Measurements from ENCODE around the gene CFD. TPM values are rescaled to one million over a fixed set of nuclear protein-coding genes. Genes with fewer than 3 reads are reported as not detected.

Gene CFD
- total and polyA plus RNA-seq, 2 donors: 6.3 to 40.0 TPM

DNA sequence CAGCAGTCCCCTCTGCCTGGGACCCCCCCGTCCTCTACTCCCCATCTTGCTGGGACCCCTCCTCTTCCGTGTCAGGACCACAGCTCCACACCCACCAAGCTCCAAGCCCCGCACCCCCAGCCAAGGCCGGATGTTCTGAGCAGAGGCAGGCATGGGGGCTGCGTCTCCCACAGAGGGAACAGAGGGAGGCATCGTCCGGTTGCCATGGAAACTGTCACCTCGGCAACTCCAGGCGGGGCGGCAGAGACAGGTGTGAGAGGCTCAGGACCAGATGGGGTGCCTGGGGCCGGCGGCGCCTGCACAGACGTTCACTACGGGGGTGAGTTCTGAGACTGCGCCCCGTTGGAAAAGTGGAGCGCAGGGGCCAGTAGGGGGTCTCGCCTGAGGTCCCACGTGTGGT lies 39.2 kb downstream of the CFD start:
- 87% methylated on average over 20 of the region's 20 CpGs for WGBS
- no peaks in the 10 kb centered on the region for H3K9me3 ChIP-seq (ENCODE audit: control insufficient read depth in 2 of 2, insufficient read depth in 1 of 2, low read length in 1 of 2)
- H3K27me3 ChIP-seq (ENCODE audit: control insufficient read depth in 2 of 2, insufficient read depth in 1 of 2, low read length in 1 of 2): no peaks in the 10 kb centered on the region
- peak overlapping the region in 1 of 2 donors; percentile 65 for H3K27ac ChIP-seq (ENCODE audit: low read depth in 1 of 2, low read length in 1 of 2)
- H3K36me3 ChIP-seq (ENCODE audit: control insufficient read depth in 2 of 2, insufficient read depth in 2 of 2, low read length in 1 of 2): peaks cover 42% of the 10 kb centered on the region in 2 donors
- peak in 4 of 9 donors; percentile 51 to 87 (median 78) for DNase-seq (ENCODE audit: low read depth in 6 of 9, low spot score in 9 of 9)
- H3K4me3 ChIP-seq (ENCODE audit: low read length in 2 of 2): no peak overlapping the region
- H3K4me1 ChIP-seq (ENCODE audit: control insufficient read depth in 2 of 2, insufficient read depth in 2 of 2, low read length in 2 of 2): peaks cover 0 to 20% of the 10 kb centered on the region in 2 donors

DNA sequence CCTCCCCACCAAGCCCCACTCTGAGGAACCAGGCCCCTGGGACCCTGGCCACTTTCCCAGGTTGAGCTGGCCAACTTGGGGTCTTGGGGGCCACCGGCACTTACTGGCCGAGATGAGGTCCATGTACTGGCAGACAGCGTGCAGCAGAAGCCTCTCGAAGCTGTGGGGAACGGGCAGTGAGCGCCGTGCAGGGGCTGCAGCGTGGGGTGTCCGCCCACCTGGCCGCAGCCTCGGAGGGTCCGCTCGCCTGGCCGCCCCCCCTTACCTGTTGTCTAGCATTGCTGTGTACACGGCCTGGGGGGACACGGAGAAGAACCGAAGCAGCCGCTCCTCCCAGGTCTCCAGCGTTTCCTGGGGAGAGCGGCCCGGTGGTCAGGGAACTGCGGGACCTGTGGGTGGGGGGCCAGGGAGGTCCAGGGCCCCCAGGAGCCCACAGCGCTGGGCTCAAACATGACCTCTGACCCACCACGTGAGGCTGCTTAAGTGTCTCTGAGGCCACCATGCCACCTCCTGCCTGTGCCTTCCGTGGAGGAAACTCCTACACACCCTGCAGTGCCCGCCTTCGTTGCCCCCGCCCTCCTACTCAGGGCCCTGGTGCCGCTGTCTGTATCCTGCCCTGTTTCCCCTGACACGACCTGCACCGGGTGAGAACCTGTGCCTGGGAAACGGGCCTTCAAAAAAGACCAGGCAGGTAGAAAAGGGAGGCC lies 40.0 kb downstream of the CFD start:
- 96% methylated on average over 32 of the region's 32 CpGs for WGBS
- Histone ChIP-seq H3K27ac (ENCODE audit: low read depth in 1 of 2, low read length in 1 of 2) (peak overlapping the region in 1 of 2 donors; percentile 65), H3K4me1 (ENCODE audit: control insufficient read depth in 2 of 2, insufficient read depth in 2 of 2, low read length in 2 of 2) (peaks cover 0 to 18% of the 10 kb centered on the region in 2 donors), H3K4me3 (ENCODE audit: low read length in 2 of 2) (no peak overlapping the region), H3K27me3 (ENCODE audit: control insufficient read depth in 2 of 2, insufficient read depth in 1 of 2, low read length in 1 of 2) (no peaks in the 10 kb centered on the region), H3K36me3 (ENCODE audit: control insufficient read depth in 2 of 2, insufficient read depth in 2 of 2, low read length in 1 of 2) (peaks cover 42% of the 10 kb centered on the region in 2 donors), H3K9me3 (ENCODE audit: control insufficient read depth in 2 of 2, insufficient read depth in 1 of 2, low read length in 1 of 2) (no peaks in the 10 kb centered on the region)
- DNase-seq (ENCODE audit: low read depth in 6 of 9, low spot score in 9 of 9): no peak

DNA sequence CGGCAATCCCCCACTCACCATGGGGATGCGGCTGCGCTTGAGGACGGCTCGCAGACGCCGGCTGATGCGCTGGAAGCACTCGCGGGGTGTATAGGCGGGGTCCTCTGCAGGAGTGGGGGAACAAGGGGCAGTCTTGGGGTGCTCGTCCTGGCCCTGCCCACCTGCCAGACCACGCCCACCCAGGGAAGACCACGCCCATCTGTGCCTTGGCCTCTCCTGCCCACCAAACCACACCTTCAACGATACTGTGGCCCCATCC lies 40.5 kb downstream of the CFD start:
- 97% methylated on average over 15 of the region's 15 CpGs for WGBS
- Histone ChIP-seq H3K27ac (ENCODE audit: low read depth in 1 of 2, low read length in 1 of 2) (no peak overlapping the region), H3K36me3 (ENCODE audit: control insufficient read depth in 2 of 2, insufficient read depth in 2 of 2, low read length in 1 of 2) (peaks cover 42% of the 10 kb centered on the region in 2 donors), H3K4me1 (ENCODE audit: control insufficient read depth in 2 of 2, insufficient read depth in 2 of 2, low read length in 2 of 2) (peaks cover 0 to 18% of the 10 kb centered on the region in 2 donors), H3K27me3 (ENCODE audit: control insufficient read depth in 2 of 2, insufficient read depth in 1 of 2, low read length in 1 of 2) (no peaks in the 10 kb centered on the region), H3K4me3 (ENCODE audit: low read length in 2 of 2) (no peak overlapping the region), H3K9me3 (ENCODE audit: control insufficient read depth in 2 of 2, insufficient read depth in 1 of 2, low read length in 1 of 2) (no peaks in the 10 kb centered on the region)
- no peak for DNase-seq (ENCODE audit: low read depth in 6 of 9, low spot score in 9 of 9)

DNA sequence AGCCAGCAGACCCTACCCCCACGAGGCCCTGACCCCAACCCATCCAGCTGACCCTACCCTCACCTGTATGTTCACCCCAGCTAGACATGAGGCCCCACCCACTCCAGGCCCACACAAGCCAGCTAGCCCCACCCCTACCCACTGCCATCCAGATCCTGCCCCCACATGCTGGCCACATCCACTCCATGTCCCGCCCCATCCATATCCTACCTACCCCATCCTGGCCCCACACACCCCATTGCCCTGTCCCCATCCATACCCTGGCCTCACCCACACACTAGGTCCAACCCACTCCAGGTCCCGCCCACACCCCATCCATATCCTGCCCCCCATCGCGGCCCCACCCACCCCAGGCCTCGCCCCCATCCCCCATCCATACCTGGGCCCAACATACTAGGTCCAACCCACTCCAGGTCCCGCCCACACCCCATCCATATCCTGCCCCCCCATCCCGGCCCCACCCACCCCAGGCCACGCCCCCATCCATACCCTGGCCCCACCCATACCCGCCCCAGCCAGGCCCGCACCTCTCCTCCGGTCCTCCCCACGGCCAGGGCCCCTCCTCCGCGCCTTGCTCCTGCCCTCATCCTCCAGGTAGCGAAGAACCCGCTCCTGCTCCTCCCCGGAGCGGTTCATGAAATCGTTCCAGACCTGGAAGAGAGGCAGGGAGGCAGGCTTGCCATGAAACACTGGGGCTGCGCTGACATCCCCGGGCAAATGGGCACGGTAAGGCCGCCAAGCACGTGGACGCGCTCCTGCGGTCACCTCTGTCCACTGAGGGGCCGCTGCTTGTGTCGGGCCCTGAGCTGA lies 41.0 kb downstream of the CFD start:
- H3K9me3 ChIP-seq (ENCODE audit: control insufficient read depth in 2 of 2, insufficient read depth in 1 of 2, low read length in 1 of 2): no peaks in the 10 kb centered on the region
- H3K4me1 ChIP-seq (ENCODE audit: control insufficient read depth in 2 of 2, insufficient read depth in 2 of 2, low read length in 2 of 2): peaks cover 0 to 18% of the 10 kb centered on the region in 2 donors
- H3K4me3 ChIP-seq (ENCODE audit: low read length in 2 of 2): no peak overlapping the region
- 92% methylated on average over 30 of the region's 30 CpGs for WGBS
- H3K27ac ChIP-seq (ENCODE audit: low read depth in 1 of 2, low read length in 1 of 2): no peak overlapping the region
- H3K36me3 ChIP-seq (ENCODE audit: control insufficient read depth in 2 of 2, insufficient read depth in 2 of 2, low read length in 1 of 2): peaks cover 42% of the 10 kb centered on the region in 2 donors
- no peak for DNase-seq (ENCODE audit: low read depth in 6 of 9, low spot score in 9 of 9)
- H3K27me3 ChIP-seq (ENCODE audit: control insufficient read depth in 2 of 2, insufficient read depth in 1 of 2, low read length in 1 of 2): no peaks in the 10 kb centered on the region

DNA sequence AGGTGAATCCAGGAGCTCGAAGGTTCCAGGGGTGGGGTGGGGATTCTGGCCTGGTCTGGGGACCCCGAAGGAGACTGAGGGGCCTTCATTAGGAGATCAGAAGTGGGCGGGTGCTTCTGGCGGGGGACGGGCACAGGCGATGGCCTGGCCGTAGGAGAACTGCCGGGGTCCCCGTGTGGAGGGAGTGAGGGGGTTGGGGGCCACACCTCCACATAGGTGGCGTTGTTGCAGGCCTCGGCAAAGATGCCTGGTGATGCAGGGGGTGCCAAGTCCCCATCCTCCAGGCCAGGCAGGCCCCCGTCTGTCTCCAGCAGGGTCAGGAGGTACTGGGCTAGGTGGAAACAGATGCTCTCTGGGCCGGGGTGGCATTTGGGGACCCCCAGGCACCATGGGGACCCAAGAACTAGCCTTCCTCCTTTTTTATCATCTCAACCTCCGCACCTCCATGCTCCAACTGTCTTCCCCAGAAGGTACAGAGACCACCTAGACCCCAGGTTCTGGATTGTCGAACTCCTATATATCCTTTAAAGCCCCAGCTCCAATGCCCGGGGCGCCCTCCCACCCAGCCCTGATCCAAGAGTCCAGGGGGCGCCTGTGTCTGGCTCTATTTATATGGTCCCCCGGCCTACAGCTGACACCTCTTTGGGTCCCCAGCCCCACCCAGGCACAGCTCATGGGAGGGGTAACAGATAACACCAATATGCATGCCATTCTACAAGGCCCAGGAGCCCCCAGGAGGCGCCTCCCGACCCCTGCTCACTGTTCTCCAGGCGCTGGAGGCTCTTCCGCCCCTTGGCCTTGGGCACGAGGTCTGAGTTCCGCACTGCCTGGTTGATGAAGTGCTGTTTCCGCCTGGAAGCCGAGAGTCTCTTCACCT lies 42.0 kb downstream of the CFD start:
- no peak for DNase-seq (ENCODE audit: low read depth in 6 of 9, low spot score in 9 of 9)
- Histone ChIP-seq H3K4me1 (ENCODE audit: control insufficient read depth in 2 of 2, insufficient read depth in 2 of 2, low read length in 2 of 2) (peaks cover 0 to 19% of the 10 kb centered on the region in 2 donors), H3K27me3 (ENCODE audit: control insufficient read depth in 2 of 2, insufficient read depth in 1 of 2, low read length in 1 of 2) (no peaks in the 10 kb centered on the region), H3K4me3 (ENCODE audit: low read length in 2 of 2) (no peak overlapping the region), H3K27ac (ENCODE audit: low read depth in 1 of 2, low read length in 1 of 2) (no peak overlapping the region), H3K36me3 (ENCODE audit: control insufficient read depth in 2 of 2, insufficient read depth in 2 of 2, low read length in 1 of 2) (peaks cover 39 to 42% of the 10 kb centered on the region in 2 donors), H3K9me3 (ENCODE audit: control insufficient read depth in 2 of 2, insufficient read depth in 1 of 2, low read length in 1 of 2) (no peaks in the 10 kb centered on the region)
- WGBS: 97% methylated on average over 27 of the region's 27 CpGs

DNA sequence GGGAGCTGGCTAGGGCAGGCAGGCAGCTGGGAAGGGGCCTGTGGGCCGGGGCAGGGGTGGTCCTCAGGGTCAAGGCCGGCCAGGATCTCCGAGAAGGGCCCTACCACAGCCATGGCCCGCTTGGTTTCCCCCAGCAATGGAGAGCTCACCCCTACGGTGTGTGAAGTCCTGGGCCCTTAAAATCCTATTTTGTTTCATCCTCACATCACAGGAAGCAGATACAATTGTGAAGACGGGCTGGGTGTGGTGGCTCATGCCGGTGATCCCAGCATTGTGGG lies 42.6 kb downstream of the CFD start:
- peaks cover 34 to 38% of the 10 kb centered on the region in 2 donors for H3K36me3 ChIP-seq (ENCODE audit: control insufficient read depth in 2 of 2, insufficient read depth in 2 of 2, low read length in 1 of 2)
- peaks cover 0 to 25% of the 10 kb centered on the region in 2 donors for H3K4me1 ChIP-seq (ENCODE audit: control insufficient read depth in 2 of 2, insufficient read depth in 2 of 2, low read length in 2 of 2)

DNA sequence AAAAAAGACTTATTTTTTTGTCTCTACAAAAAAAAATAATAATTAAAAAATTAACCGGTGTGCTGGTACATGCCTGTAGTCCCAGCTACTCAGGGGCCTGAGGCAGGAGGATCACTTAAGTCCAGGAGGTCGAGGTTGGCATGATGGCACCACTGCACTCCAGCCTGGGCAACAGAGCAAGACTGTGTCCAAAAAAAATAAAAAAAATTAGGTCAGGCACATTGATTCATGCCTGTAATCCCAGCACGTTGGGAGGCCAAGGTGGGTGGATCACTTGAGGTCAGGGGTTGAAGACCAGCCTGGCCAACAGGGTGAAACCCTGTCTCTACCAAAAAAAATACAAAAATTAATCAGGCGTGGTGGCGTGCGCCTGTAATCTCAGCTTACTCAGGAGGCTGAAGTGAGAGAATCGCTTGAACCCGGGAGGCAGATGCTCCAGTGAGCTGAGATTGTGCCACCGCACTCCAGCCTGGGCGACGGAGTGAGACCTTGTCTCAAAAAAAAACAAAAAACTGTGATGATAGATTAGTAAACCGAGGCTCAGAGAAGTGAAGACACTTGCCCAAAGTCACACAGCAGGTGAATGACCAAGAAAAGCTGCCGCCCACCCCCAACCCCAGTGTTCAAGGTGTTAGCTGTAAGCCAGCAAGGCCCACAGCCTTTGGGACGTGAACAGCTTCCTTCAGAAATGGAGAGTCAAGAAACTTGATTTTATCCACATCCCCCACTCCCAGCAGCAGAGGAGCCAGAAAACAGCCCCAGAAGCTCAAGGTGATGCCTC lies 43.2 kb downstream of the CFD start:
- Histone ChIP-seq H3K27ac (ENCODE audit: low read depth in 1 of 2, low read length in 1 of 2) (no peak overlapping the region), H3K27me3 (ENCODE audit: control insufficient read depth in 2 of 2, insufficient read depth in 1 of 2, low read length in 1 of 2) (no peaks in the 10 kb centered on the region), H3K4me1 (ENCODE audit: control insufficient read depth in 2 of 2, insufficient read depth in 2 of 2, low read length in 2 of 2) (peaks cover 0 to 31% of the 10 kb centered on the region in 2 donors), H3K36me3 (ENCODE audit: control insufficient read depth in 2 of 2, insufficient read depth in 2 of 2, low read length in 1 of 2) (peaks cover 29 to 32% of the 10 kb centered on the region in 2 donors), H3K4me3 (ENCODE audit: low read length in 2 of 2) (no peak overlapping the region), H3K9me3 (ENCODE audit: control insufficient read depth in 2 of 2, insufficient read depth in 1 of 2, low read length in 1 of 2) (no peaks in the 10 kb centered on the region)
- 99% methylated on average over 14 of the region's 14 CpGs for WGBS
- DNase-seq (ENCODE audit: low read depth in 6 of 9, low spot score in 9 of 9): no peak

More for the DNA sequence above, 42.6 kb downstream of the CFD start:
- Histone ChIP-seq H3K27ac (ENCODE audit: low read depth in 1 of 2, low read length in 1 of 2) (no peak overlapping the region), H3K4me3 (ENCODE audit: low read length in 2 of 2) (no peak overlapping the region), H3K27me3 (ENCODE audit: control insufficient read depth in 2 of 2, insufficient read depth in 1 of 2, low read length in 1 of 2) (no peaks in the 10 kb centered on the region), H3K9me3 (ENCODE audit: control insufficient read depth in 2 of 2, insufficient read depth in 1 of 2, low read length in 1 of 2) (no peaks in the 10 kb centered on the region)
- no peak for DNase-seq (ENCODE audit: low read depth in 6 of 9, low spot score in 9 of 9)
- 89% methylated on average over 7 of the region's 7 CpGs for WGBS

DNA sequence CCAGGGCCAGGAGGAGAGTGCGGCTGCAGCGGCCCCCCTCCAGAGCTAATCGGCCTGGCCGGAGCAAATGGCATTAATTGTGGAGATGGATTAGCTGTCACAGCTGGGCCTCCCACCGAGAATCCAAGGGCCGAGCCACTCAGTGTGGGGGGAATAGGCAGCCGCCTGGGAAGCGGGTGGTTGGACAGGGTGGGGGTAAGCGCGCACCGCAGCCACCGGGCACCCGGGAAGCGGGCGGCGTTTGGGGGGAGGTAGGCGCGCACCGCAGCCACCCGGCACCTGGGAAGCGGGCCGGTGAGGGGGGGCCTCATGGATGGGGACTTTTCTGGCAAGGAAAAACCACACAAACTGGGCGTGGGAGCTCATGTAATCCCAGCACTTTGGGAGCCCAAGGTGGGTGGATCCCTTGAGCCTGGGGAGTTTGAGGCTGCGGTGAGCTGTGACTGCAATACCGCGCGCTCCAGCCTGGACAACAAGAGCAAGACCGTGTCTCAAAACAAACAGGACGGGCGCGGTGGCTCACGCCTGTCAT lies 43.9 kb downstream of the CFD start:
- H3K4me3 ChIP-seq (ENCODE audit: low read length in 2 of 2): no peak overlapping the region
- H3K27me3 ChIP-seq (ENCODE audit: control insufficient read depth in 2 of 2, insufficient read depth in 1 of 2, low read length in 1 of 2): no peaks in the 10 kb centered on the region
- H3K36me3 ChIP-seq (ENCODE audit: control insufficient read depth in 2 of 2, insufficient read depth in 2 of 2, low read length in 1 of 2): peaks cover 28 to 29% of the 10 kb centered on the region in 2 donors
- peaks cover 0 to 37% of the 10 kb centered on the region in 2 donors for H3K4me1 ChIP-seq (ENCODE audit: control insufficient read depth in 2 of 2, insufficient read depth in 2 of 2, low read length in 2 of 2)
- no peak overlapping the region for H3K27ac ChIP-seq (ENCODE audit: low read depth in 1 of 2, low read length in 1 of 2)
- H3K9me3 ChIP-seq (ENCODE audit: control insufficient read depth in 2 of 2, insufficient read depth in 1 of 2, low read length in 1 of 2): no peaks in the 10 kb centered on the region
- WGBS: 93% methylated on average over 32 of the region's 32 CpGs
- DNase-seq (ENCODE audit: low read depth in 6 of 9, low spot score in 9 of 9): no peak
